Activated T-helper 2 cell treated with anti-CD3 and anti-CD28 coated beads, Interferon-gamma antibody, Interleukin-2, Interleukin-4, amounts not matched to agents 10 μg/mL and 5 μg/mL and 100 μg/mL, durations not matched to agents 14 hours and 24 hours and 36 hours (primary cell): ENCODE measurements around the gene SPAG4. TPM values are rescaled to one million over a fixed set of nuclear protein-coding genes. Genes with fewer than 3 reads are reported as not detected.
A peak's percentile ranks its signal among the peaks of the same experiment; 100 is the strongest.

Experiments
- DNase-seq: peaks from one replicate; pipeline ENCODE4 v3.0.0; 2021; ENCODE audit warnings: low spot score
- H3K27ac Mint-ChIP-seq: one replicate; pipeline ENCODE4 v1.8.0; 2021; ENCODE audit warnings: mixed read lengths
- H3K27me3 Mint-ChIP-seq: one replicate; pipeline ENCODE4 v1.8.0; 2021; ENCODE audit warnings: low read depth, mixed read lengths
- H3K36me3 Mint-ChIP-seq: one replicate; pipeline ENCODE4 v1.8.0; 2021; ENCODE audit warnings: low read depth, mixed read lengths
- H3K4me1 Mint-ChIP-seq: one replicate; pipeline ENCODE4 v1.8.0; 2021; ENCODE audit warnings: low read depth, mixed read lengths
- H3K4me3 Mint-ChIP-seq: one replicate; pipeline ENCODE4 v1.8.0; 2021; ENCODE audit warnings: low read depth, mild to moderate bottlenecking, moderate library complexity, mixed read lengths
- H3K9me3 Mint-ChIP-seq: one replicate; pipeline ENCODE4 v1.8.0; 2021; ENCODE audit warnings: mixed read lengths
- intact Hi-C: fragments of 100-400 bp; cut with micrococcal nuclease; formaldehyde crosslinking; loops from one replicate; pipeline ENCODE4 v1.15.1; 2023
- total RNA-seq: library from RNA; stranded (reverse); gene quantifications from 2 replicates; pipeline ENCODE4 v1.2.3, GENCODE V29; 2022

The SPAG4 gene, protein sequence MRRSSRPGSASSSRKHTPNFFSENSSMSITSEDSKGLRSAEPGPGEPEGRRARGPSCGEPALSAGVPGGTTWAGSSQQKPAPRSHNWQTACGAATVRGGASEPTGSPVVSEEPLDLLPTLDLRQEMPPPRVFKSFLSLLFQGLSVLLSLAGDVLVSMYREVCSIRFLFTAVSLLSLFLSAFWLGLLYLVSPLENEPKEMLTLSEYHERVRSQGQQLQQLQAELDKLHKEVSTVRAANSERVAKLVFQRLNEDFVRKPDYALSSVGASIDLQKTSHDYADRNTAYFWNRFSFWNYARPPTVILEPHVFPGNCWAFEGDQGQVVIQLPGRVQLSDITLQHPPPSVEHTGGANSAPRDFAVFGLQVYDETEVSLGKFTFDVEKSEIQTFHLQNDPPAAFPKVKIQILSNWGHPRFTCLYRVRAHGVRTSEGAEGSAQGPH
- total RNA-seq, result 6.9 and 11.8 TPM in 2 replicates

GRCh38 chr20:35615667-35616464 lies at the start of gene SPAG4:
Gene SPAG4 (plus strand): TSS chr20:35615829. CDS start chr20:35616004, 175 bp downstream.
- peak; percentile 98 for DNase-seq
- H3K9me3 Mint-ChIP-seq, result no peaks in the 10 kb centered on the region
- peaks cover 22% of the 10 kb centered on the region for H3K4me1 Mint-ChIP-seq

DNA sequence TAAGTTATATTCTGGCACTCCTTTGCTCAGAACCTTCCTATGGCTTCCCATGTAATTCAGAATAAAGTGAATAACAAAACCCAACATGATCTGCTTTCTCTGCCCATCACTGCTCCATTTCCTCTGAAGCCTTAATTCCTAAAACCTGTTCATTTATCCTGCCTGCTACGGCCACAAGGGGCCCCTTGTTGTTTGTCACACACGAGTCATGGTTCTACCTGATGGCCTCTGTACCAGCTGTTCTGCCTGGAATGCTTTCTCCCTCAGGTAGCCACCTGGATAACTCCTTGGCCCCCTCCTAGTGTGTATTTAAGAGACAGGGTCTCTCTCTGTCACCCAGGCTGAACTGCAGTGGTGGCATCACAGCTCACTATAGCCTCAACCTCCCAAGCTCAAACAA lies 47.0 kb upstream of the SPAG4 start:
- DNase-seq, result no peak
- H3K27ac Mint-ChIP-seq, result no peak overlapping the region
- H3K9me3 Mint-ChIP-seq, result peaks cover 8% of the 10 kb centered on the region
- H3K4me1 Mint-ChIP-seq, result no peaks in the 10 kb centered on the region
- no peak overlapping the region for H3K4me3 Mint-ChIP-seq
- no peaks in the 10 kb centered on the region for H3K36me3 Mint-ChIP-seq
- intact Hi-C loops, result no loop called here
- H3K27me3 Mint-ChIP-seq, result peaks cover 6% of the 10 kb centered on the region

More at GRCh38 chr20:35615667-35616464, at the start of gene SPAG4:
- Mint-ChIP-seq H3K36me3 (no peaks in the 10 kb centered on the region), H3K27ac (peak within 1 kb of the TSS; percentile 92), H3K4me3 (peak within 1 kb of the TSS; percentile 84), H3K27me3 (no peaks in the 10 kb centered on the region)
- intact Hi-C loops, result loop anchor here (1.0 to 10.0 kb wide), 7 partner anchors 48 to 524 kb away; partner anchors contain the start of genes CEP250, CPNE1, ERGIC3 and PHF20

GRCh38 chr20:35571555-35571954 lies 44.1 kb upstream of the SPAG4 start:
- Mint-ChIP-seq H3K9me3 (peaks cover 12% of the 10 kb centered on the region), H3K4me1 (no peaks in the 10 kb centered on the region), H3K4me3 (no peak overlapping the region), H3K27ac (no peak overlapping the region), H3K27me3 (peaks cover 9% of the 10 kb centered on the region), H3K36me3 (peaks cover 3% of the 10 kb centered on the region)
- no peak for DNase-seq
- intact Hi-C loops, result no loop called here

DNA sequence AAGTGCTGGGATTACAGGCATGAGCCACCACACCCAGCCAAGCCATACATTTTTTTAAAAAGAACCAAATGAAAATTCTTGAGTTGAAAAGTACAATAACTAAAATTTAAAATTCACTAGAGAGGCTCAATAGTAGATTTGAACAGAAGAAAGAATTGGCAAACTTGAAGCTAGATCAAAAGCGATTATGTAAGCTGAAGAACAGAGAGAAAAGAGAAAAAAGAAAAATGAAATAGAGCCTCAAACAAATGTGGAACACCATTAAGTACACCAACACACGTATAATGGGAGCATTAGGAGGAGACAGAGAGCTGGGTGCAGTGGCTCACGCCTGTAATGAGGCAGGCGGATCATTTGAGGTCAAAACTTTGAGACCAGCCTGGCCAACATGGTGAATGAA lies 42.8 kb upstream of the SPAG4 start:
- H3K27ac Mint-ChIP-seq, result no peak overlapping the region
- H3K4me3 Mint-ChIP-seq, result no peak overlapping the region
- peaks cover 6% of the 10 kb centered on the region for H3K27me3 Mint-ChIP-seq
- peaks cover 3% of the 10 kb centered on the region for H3K36me3 Mint-ChIP-seq
- H3K4me1 Mint-ChIP-seq, result no peaks in the 10 kb centered on the region
- intact Hi-C loops, result no loop called here
- no peak for DNase-seq
- H3K9me3 Mint-ChIP-seq, result peaks cover 12% of the 10 kb centered on the region

GRCh38 chr20:35575958-35576357 lies 39.7 kb upstream of the SPAG4 start:
- Mint-ChIP-seq H3K36me3 (peaks cover 3% of the 10 kb centered on the region), H3K27ac (no peak overlapping the region), H3K27me3 (peaks cover 4% of the 10 kb centered on the region), H3K4me1 (no peaks in the 10 kb centered on the region), H3K9me3 (peaks cover 12% of the 10 kb centered on the region), H3K4me3 (no peak overlapping the region)
- no peak for DNase-seq
- intact Hi-C loops, result no loop called here

- no peak overlapping the region for H3K4me3 Mint-ChIP-seq
- intact Hi-C loops, result no loop called here
- no peaks in the 10 kb centered on the region for H3K4me1 Mint-ChIP-seq
- peaks cover 3% of the 10 kb centered on the region for H3K36me3 Mint-ChIP-seq
- DNase-seq, result no peak
- peaks cover 12% of the 10 kb centered on the region for H3K9me3 Mint-ChIP-seq
- peaks cover 4% of the 10 kb centered on the region for H3K27me3 Mint-ChIP-seq
- no peak overlapping the region for H3K27ac Mint-ChIP-seq
Measured at GRCh38 chr20:35576816-35577215, 38.8 kb upstream of the SPAG4 start.

GRCh38 chr20:35578469-35578868 lies 37.2 kb upstream of the SPAG4 start:
- peaks cover 3% of the 10 kb centered on the region for H3K36me3 Mint-ChIP-seq
- peaks cover 4% of the 10 kb centered on the region for H3K9me3 Mint-ChIP-seq
- H3K27me3 Mint-ChIP-seq, result peaks cover 4% of the 10 kb centered on the region
- intact Hi-C loops, result no loop called here
- H3K4me1 Mint-ChIP-seq, result no peaks in the 10 kb centered on the region
- H3K4me3 Mint-ChIP-seq, result no peak overlapping the region
- no peak overlapping the region for H3K27ac Mint-ChIP-seq
- DNase-seq, result no peak

- H3K27ac Mint-ChIP-seq, result no peak overlapping the region
- no peaks in the 10 kb centered on the region for H3K4me1 Mint-ChIP-seq
- H3K4me3 Mint-ChIP-seq, result no peak overlapping the region
- intact Hi-C loops, result no loop called here
- peaks cover 2% of the 10 kb centered on the region for H3K9me3 Mint-ChIP-seq
- no peaks in the 10 kb centered on the region for H3K36me3 Mint-ChIP-seq
- DNase-seq, result no peak
- peaks cover 4% of the 10 kb centered on the region for H3K27me3 Mint-ChIP-seq
Measured at GRCh38 chr20:35579196-35579595, 36.4 kb upstream of the SPAG4 start.

GRCh38 chr20:35582131-35582530 lies 33.5 kb upstream of the SPAG4 start:
- intact Hi-C loops, result no loop called here
- no peak for DNase-seq
- no peak overlapping the region for H3K27ac Mint-ChIP-seq
- H3K4me1 Mint-ChIP-seq, result no peaks in the 10 kb centered on the region
- H3K27me3 Mint-ChIP-seq, result no peaks in the 10 kb centered on the region
- H3K36me3 Mint-ChIP-seq, result no peaks in the 10 kb centered on the region
- H3K9me3 Mint-ChIP-seq, result no peaks in the 10 kb centered on the region
- no peak overlapping the region for H3K4me3 Mint-ChIP-seq

GRCh38 chr20:35582741-35583404 lies 32.8 kb upstream of the SPAG4 start:
- H3K27ac Mint-ChIP-seq, result no peak overlapping the region
- no peak for DNase-seq
- H3K4me3 Mint-ChIP-seq, result no peak overlapping the region
- intact Hi-C loops, result no loop called here
- H3K9me3 Mint-ChIP-seq, result no peaks in the 10 kb centered on the region
- no peaks in the 10 kb centered on the region for H3K36me3 Mint-ChIP-seq
- H3K27me3 Mint-ChIP-seq, result no peaks in the 10 kb centered on the region
- no peaks in the 10 kb centered on the region for H3K4me1 Mint-ChIP-seq

GRCh38 chr20:35583636-35584560 lies 31.7 kb upstream of the SPAG4 start:
- H3K4me1 Mint-ChIP-seq, result no peaks in the 10 kb centered on the region
- H3K36me3 Mint-ChIP-seq, result no peaks in the 10 kb centered on the region
- intact Hi-C loops, result no loop called here
- DNase-seq, result no peak
- H3K27me3 Mint-ChIP-seq, result no peaks in the 10 kb centered on the region
- H3K9me3 Mint-ChIP-seq, result no peaks in the 10 kb centered on the region
- no peak overlapping the region for H3K27ac Mint-ChIP-seq
- H3K4me3 Mint-ChIP-seq, result no peak overlapping the region
